Colonic mucosa (tissue), 4 donors: ENCODE results near the gene OGN. TPM values are rescaled to one million over a fixed set of nuclear protein-coding genes. Genes with fewer than 3 reads are reported as not detected.

ENCODE experiments used
- DNase-seq: peaks from one replicate; pipeline ENCODE4 v3.0.0-alpha.2; 2020
- H3K27ac ChIP-seq: fragments of 200-600 bp; one replicate; pipeline ENCODE4 v1.8.0; 2021
- H3K27me3 ChIP-seq: fragments of 200-600 bp; one replicate; pipeline ENCODE4 v1.8.0; 2021
- H3K36me3 ChIP-seq: fragments of 200-600 bp; one replicate; pipeline ENCODE4 v1.8.0; 2021
- H3K4me1 ChIP-seq: fragments of 200-600 bp; one replicate; pipeline ENCODE4 v1.8.0; 2021; ENCODE audit warnings: mild to moderate bottlenecking
- H3K4me3 ChIP-seq: fragments of 200-600 bp; one replicate; pipeline ENCODE4 v1.8.0; 2021
- H3K9ac ChIP-seq, 2 donors: one replicate each; pipeline ENCODE4 v1.7.0; 2013; ENCODE audit warnings: control low read depth in 2 of 2, low read depth in 2 of 2, low read length in 2 of 2
- H3K9me3 ChIP-seq: fragments of 200-600 bp; one replicate; pipeline ENCODE4 v1.8.0; 2021
- intact Hi-C: fragments of 100-400 bp; cut with DNase I; formaldehyde crosslinking; loops from one replicate; pipeline ENCODE4 v1.14.1; 2022
- total RNA-seq, 2 donors: library from RNA; stranded (reverse); fragmentation: NEBNext Ultra II Directional in 1 of 2; extraction: Animal tissue kit (Norgen Biotek cat#: 25700) in 1 of 2; gene quantifications; one replicate each; pipeline ENCODE4 v1.2.1, GENCODE V29; 2021
- TF ChIP-seq, protein P1 (sequence below): fragments of 200-600 bp; IDR thresholded peaks from one replicate; pipeline ENCODE4 v1.8.0; 2022; ENCODE audit warnings: antibody characterized with exemption, mild to moderate bottlenecking
- donor health status: healthy.
- donor health status: DM: no; HTN: no; CAD: no.
- donor health status: DM: no; HTN: no; CAD: no.

OGN gene
- total RNA-seq, 2 donors from 2014 or later = 3.2 to 13.9 TPM

DNA sequence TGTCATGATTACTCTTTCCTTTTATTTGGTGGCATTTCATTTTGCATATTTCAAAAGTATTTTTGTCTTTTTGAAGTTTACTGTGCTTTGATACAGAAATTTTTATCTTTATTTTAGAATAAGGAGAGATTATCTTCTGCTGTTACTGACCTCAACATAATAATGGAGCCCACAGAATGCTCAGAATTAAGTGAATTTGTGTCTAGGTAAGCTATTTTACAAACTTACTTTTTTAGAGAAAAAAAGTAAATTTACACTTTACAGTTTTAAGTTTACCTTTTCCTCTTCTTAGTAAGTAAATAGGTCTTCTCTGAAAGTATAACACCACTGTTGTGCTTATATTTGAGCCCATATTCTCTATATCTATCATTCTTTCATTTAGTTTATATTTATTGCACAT lies 58.8 kb downstream of the OGN start:
- H3K9me3 ChIP-seq = no peaks in the 10 kb centered on the region
- no peaks in the 10 kb centered on the region for H3K27me3 ChIP-seq
- no peak for DNase-seq
- no peak overlapping the region for H3K9ac ChIP-seq
- intact Hi-C loops = loop anchor here (10.0 kb wide), 1 partner anchor 289 kb away; no protein-coding TSS in a partner anchor
- TF ChIP-seq, protein P1, sequence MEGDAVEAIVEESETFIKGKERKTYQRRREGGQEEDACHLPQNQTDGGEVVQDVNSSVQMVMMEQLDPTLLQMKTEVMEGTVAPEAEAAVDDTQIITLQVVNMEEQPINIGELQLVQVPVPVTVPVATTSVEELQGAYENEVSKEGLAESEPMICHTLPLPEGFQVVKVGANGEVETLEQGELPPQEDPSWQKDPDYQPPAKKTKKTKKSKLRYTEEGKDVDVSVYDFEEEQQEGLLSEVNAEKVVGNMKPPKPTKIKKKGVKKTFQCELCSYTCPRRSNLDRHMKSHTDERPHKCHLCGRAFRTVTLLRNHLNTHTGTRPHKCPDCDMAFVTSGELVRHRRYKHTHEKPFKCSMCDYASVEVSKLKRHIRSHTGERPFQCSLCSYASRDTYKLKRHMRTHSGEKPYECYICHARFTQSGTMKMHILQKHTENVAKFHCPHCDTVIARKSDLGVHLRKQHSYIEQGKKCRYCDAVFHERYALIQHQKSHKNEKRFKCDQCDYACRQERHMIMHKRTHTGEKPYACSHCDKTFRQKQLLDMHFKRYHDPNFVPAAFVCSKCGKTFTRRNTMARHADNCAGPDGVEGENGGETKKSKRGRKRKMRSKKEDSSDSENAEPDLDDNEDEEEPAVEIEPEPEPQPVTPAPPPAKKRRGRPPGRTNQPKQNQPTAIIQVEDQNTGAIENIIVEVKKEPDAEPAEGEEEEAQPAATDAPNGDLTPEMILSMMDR = no peak
- H3K4me3 ChIP-seq = no peak overlapping the region
- peaks cover 6% of the 10 kb centered on the region for H3K4me1 ChIP-seq
- no peaks in the 10 kb centered on the region for H3K36me3 ChIP-seq
- H3K27ac ChIP-seq = no peak overlapping the region

DNA sequence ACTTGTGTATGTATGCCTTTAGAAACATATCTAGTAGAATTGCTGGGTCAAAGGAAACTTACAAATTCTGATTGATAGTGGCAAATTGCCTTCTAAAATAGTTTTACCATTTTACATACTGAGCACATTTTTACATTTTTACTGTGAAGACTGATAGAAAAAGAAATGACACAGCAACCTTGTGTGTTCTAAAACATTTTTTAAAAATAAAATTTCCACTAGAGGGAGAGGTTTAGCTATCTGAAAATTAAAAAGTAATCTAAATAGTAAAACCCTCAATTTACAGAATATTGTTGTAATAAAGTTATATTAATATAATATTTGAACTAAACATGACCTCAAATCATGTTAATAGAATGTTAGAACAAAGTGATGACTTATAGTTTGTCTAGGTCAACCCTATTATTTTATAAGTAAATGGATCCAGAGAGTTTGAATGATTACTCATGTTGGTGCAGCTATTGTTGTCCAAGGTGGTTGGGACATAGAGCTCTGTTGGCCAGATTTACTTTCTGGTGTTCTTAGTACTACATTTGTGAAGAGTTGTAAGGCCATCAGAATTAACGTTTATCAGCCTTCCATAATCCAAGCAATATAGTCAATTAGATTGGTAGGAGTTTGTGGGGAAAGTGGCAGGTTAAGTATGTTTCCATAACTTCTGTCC lies 61.4 kb downstream of the OGN start:
- Histone ChIP-seq H3K27me3 (no peaks in the 10 kb centered on the region), H3K27ac (no peak overlapping the region), H3K9me3 (no peaks in the 10 kb centered on the region), H3K4me1 (no peaks in the 10 kb centered on the region), H3K9ac (no peak overlapping the region), H3K36me3 (no peaks in the 10 kb centered on the region), H3K4me3 (no peak overlapping the region)
- no peak for DNase-seq
- intact Hi-C loops = loop anchor here (5.0 to 10.0 kb wide), 2 partner anchors 94 to 292 kb away; no protein-coding TSS in a partner anchor
- TF ChIP-seq, protein P1 = no peak

DNA sequence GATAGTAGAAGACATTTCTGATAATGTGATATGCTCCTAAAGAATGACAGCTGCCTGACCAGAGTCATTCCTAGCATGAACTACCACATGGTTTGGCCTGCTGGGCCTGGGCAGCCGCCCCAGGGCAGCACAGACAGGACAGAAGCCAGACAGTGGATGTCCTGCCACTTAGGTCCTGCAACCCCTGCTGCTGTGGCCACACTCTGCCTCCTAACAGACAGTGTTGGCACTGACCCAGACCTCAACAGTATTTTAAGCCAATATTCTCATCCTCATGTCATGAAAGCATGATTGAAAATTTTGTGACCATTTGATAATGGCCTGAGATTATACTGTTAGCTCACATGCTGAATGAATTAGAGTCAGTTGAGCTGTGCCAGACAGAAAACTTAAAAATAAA lies 62.8 kb downstream of the OGN start:
- H3K9ac ChIP-seq = no peak overlapping the region
- H3K4me3 ChIP-seq = no peak overlapping the region
- TF ChIP-seq, protein P1 = no peak
- H3K4me1 ChIP-seq = no peaks in the 10 kb centered on the region
- intact Hi-C loops = loop anchor here (5.0 to 10.0 kb wide), 2 partner anchors 96 to 293 kb away; no protein-coding TSS in a partner anchor
- no peaks in the 10 kb centered on the region for H3K9me3 ChIP-seq
- H3K36me3 ChIP-seq = no peaks in the 10 kb centered on the region
- H3K27ac ChIP-seq = no peak overlapping the region
- H3K27me3 ChIP-seq = no peaks in the 10 kb centered on the region
- no peak for DNase-seq

DNA sequence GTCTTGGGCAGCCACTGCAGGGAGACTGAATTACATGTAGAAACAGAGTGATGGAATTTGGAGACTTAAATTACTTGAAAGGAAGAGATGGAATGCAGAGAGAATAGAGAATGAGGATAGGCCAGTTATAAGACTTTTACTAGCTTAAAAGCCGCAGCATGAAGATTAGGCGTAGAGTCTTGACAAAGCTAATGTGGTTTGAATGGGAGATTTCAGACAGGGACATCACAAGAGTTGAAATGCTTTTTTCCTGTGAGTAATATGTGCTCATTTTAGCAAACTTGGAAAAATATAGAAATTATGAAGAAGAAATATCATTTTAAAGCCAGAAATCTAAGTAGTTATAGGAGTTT lies 71.1 kb downstream of the OGN start:
- H3K27me3 ChIP-seq = no peaks in the 10 kb centered on the region
- TF ChIP-seq, protein P1 = no peak
- H3K9me3 ChIP-seq = no peaks in the 10 kb centered on the region
- no peaks in the 10 kb centered on the region for H3K4me1 ChIP-seq
- intact Hi-C loops = no loop called here
- no peak for DNase-seq
- H3K4me3 ChIP-seq = no peak overlapping the region
- H3K9ac ChIP-seq = no peak overlapping the region
- no peak overlapping the region for H3K27ac ChIP-seq
- no peaks in the 10 kb centered on the region for H3K36me3 ChIP-seq

Other genes starting within 250 kb of the OGN start
- 100 to 1,000 TPM in 1 of 2 donors, 10 to 100 TPM in 1; 52.4 to 109 TPM for gene IARS1, start 110.9 kb downstream of the OGN start, total RNA-seq
- 10 to 100 TPM; 17.6 to 26.4 TPM for gene NOL8, start 79.2 kb downstream of the OGN start, total RNA-seq
- 10 to 100 TPM in 1 of 2 donors, 1 to 10 TPM in 1; 3.1 to 11.0 TPM for gene CENPP, start 78.6 kb downstream of the OGN start, total RNA-seq
- under 1 TPM; 0.37 to 0.88 TPM for gene OMD, start 19.9 kb upstream of the OGN start, total RNA-seq
- gene ASPN, start 77.9 kb upstream of the OGN start, total RNA-seq = 1 to 10 TPM in 1 of 2 donors, under 1 TPM in 1; 0.40 to 7.6 TPM
- 1 to 10 TPM in 1 of 2 donors, under 1 TPM in 1; 0.30 to 3.8 TPM for gene ECM2, start 131.4 kb upstream of the OGN start, total RNA-seq